Measurements from ENCODE around the gene NGEF. TPM values are rescaled to one million over a fixed set of nuclear protein-coding genes. Genes with fewer than 3 reads are reported as not detected.

Gene NGEF
- total RNA-seq, 1 experiment from 2014 or later, result 71.3 TPM

GRCh38 chr2:232889876-232890401 is 123.1 kb downstream of the NGEF start:
- no peak overlapping the region for H3K27ac ChIP-seq (ENCODE audit: low read length)
- H3K27me3 ChIP-seq (ENCODE audit: low read length), result no peaks in the 10 kb centered on the region
- no peak overlapping the region for H2AFZ ChIP-seq (ENCODE audit: low read length)
- BruUV-seq (replicated peaks), result no TSS peak
- TF ChIP-seq CTCF (conservative IDR thresholded peaks at IDR 0.05; ENCODE audit: low read depth, low read length), result no peak
- DNase-seq (no peak), ATAC-seq (no peak)
- H3K9me2 ChIP-seq (replicated peaks; ENCODE audit: low read length), result no peaks in the 10 kb centered on the region
- CTCF ChIA-PET, result no interaction called here
- H3F3A ChIP-seq (ENCODE audit: low read length, unreplicated experiment), result no peaks in the 10 kb centered on the region
- H3K9ac ChIP-seq (ENCODE audit: low read length), result no peak overlapping the region
- H3K4me1 ChIP-seq (ENCODE audit: insufficient read depth, low read length), result peaks cover 9% of the 10 kb centered on the region; the same call in 1 of the 2 replicates
- no peak overlapping the region for H3K4me3 ChIP-seq (ENCODE audit: low read length)
- H3K79me2 ChIP-seq (ENCODE audit: low read length), result no peaks in the 10 kb centered on the region
- no peaks in the 10 kb centered on the region for H3K9me3 ChIP-seq (ENCODE audit: low read length)
- H3K36me3 ChIP-seq (ENCODE audit: low read depth, low read length), result peaks cover 14% of the 10 kb centered on the region
- H4K20me1 ChIP-seq (ENCODE audit: low read length), result no peaks in the 10 kb centered on the region
- intact Hi-C loops (cut with micrococcal nuclease), result no loop called here
- no peak overlapping the region for H3K4me2 ChIP-seq (ENCODE audit: low read length)
- POLR2A ChIA-PET (ENCODE audit: unreplicated experiment), result no interaction called here

DNA sequence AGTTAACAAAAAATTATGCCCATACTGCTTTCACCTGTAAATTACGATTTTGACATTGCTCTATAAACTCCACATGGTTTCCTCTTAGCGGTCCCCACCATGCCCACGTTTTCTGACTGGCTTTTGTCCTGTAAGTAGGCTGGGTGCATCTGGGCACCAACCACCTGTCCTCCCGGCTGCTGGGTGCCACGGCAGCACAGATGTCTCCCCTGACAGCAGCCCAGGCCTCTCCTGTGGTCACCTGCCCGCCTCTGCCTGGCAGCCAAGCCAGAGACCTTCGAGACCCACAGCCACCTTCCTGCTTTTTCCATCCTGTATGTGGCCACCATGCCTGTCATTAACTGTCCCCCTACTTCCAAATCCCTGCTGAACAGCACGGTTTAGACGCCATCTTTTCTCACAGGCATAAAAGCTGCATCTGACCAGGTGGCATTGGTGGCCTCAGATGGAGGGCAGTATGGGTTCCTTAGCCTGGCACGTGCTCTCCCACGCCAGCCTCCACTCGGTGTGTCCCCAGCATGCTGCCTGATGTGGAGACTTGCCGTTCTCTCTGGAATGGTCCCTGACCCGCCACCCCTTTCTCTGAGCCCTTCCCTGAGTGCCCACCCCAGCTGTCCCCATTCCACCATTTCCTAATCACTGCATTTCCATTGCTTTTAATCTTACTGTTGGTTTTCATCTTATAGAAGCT is 124.1 kb downstream of the NGEF start:
- Histone ChIP-seq H3F3A (ENCODE audit: low read length, unreplicated experiment) (no peaks in the 10 kb centered on the region), H3K9me3 (ENCODE audit: low read length) (no peaks in the 10 kb centered on the region), H3K9me2 (replicated peaks; ENCODE audit: low read length) (no peaks in the 10 kb centered on the region), H3K27ac (ENCODE audit: low read length) (no peak overlapping the region), H3K4me2 (ENCODE audit: low read length) (no peak overlapping the region), H3K9ac (ENCODE audit: low read length) (no peak overlapping the region), H3K36me3 (ENCODE audit: low read depth, low read length) (peaks cover 14% of the 10 kb centered on the region), H3K4me3 (ENCODE audit: low read length) (no peak overlapping the region), H3K4me1 (ENCODE audit: insufficient read depth, low read length) (peaks cover 10% of the 10 kb centered on the region; the same call in 1 of the 2 replicates), H4K20me1 (ENCODE audit: low read length) (no peaks in the 10 kb centered on the region), H2AFZ (ENCODE audit: low read length) (no peak overlapping the region), H3K79me2 (ENCODE audit: low read length) (no peaks in the 10 kb centered on the region), H3K27me3 (ENCODE audit: low read length) (no peaks in the 10 kb centered on the region)
- ChIA-PET POLR2A (ENCODE audit: unreplicated experiment) (no interaction called here), CTCF (no interaction called here)
- no peak for DNase-seq
- intact Hi-C loops (cut with micrococcal nuclease), result no loop called here
- no peak for TF ChIP-seq EZH2phosphoT487 (IDR thresholded peaks at IDR 0.05; ENCODE audit: borderline replicate concordance, low read length)
- no peak for TF ChIP-seq CTCF (conservative IDR thresholded peaks at IDR 0.05; ENCODE audit: low read depth, low read length)
- TF ChIP-seq EZH2 (IDR thresholded peaks at IDR 0.05; ENCODE audit: low read length, unreplicated experiment), result no peak
- ATAC-seq, result no peak
- no TSS peak for BruUV-seq (replicated peaks)

- TF ChIP-seq CTCF (conservative IDR thresholded peaks at IDR 0.05; ENCODE audit: low read depth, low read length) (no peak), EZH2 (IDR thresholded peaks at IDR 0.05; ENCODE audit: low read length, unreplicated experiment) (no peak), EZH2phosphoT487 (IDR thresholded peaks at IDR 0.05; ENCODE audit: borderline replicate concordance, low read length) (no peak)
- no peaks in the 10 kb centered on the region for H3K9me2 ChIP-seq (replicated peaks; ENCODE audit: low read length)
- ChIA-PET CTCF (no interaction called here), POLR2A (ENCODE audit: unreplicated experiment) (no interaction called here)
- intact Hi-C loops (cut with micrococcal nuclease), result no loop called here
- H3K27me3 ChIP-seq (ENCODE audit: low read length), result no peaks in the 10 kb centered on the region
- peaks cover 10% of the 10 kb centered on the region; the same call in 1 of the 2 replicates for H3K4me1 ChIP-seq (ENCODE audit: insufficient read depth, low read length)
- H3K9me3 ChIP-seq (ENCODE audit: low read length), result no peaks in the 10 kb centered on the region
- H3K27ac ChIP-seq (ENCODE audit: low read length), result no peak overlapping the region
- H3K36me3 ChIP-seq (ENCODE audit: low read depth, low read length), result peaks cover 17% of the 10 kb centered on the region
- ATAC-seq, result no peak
- no peak overlapping the region for H3K9ac ChIP-seq (ENCODE audit: low read length)
- no peak overlapping the region for H3K4me2 ChIP-seq (ENCODE audit: low read length)
- DNase-seq, result no peak
- H3K4me3 ChIP-seq (ENCODE audit: low read length), result no peak overlapping the region
- no peaks in the 10 kb centered on the region for H4K20me1 ChIP-seq (ENCODE audit: low read length)
- no peaks in the 10 kb centered on the region for H3F3A ChIP-seq (ENCODE audit: low read length, unreplicated experiment)
- no peaks in the 10 kb centered on the region for H3K79me2 ChIP-seq (ENCODE audit: low read length)
- H2AFZ ChIP-seq (ENCODE audit: low read length), result no peak overlapping the region
- no TSS peak for BruUV-seq (replicated peaks)
Observed at GRCh38 chr2:232888099-232888836, 124.8 kb downstream of the NGEF start.
